OCI-LY1 (cell line): ENCODE results near the gene SH3RF3.

Experiments
- H2AFZ ChIP-seq: fragments of 200-600 bp; sonication (generic), shearing (Covaris generic); 2 replicates; pipeline ENCODE4 v1.6.0; 2014; ENCODE audit warnings: antibody characterized with exemption, mild to moderate bottlenecking, low read length
- H3F3A ChIP-seq: fragments of 200-600 bp; sonication (generic), shearing (Covaris generic); 2 replicates; pipeline ENCODE4 v1.6.0; 2014; ENCODE audit warnings: mild to moderate bottlenecking, antibody characterized with exemption, low read length, moderate library complexity; ENCODE audit not compliant: insufficient read depth
- H3K27ac ChIP-seq: fragments of 200-600 bp; sonication (generic); 2 replicates; pipeline ENCODE4 v1.5.1; 2014; ENCODE audit warnings: low read length, mixed run types, mild to moderate bottlenecking, low read depth; ENCODE audit not compliant: poor library complexity, severe bottlenecking
- H3K27me3 ChIP-seq: fragments of 200-600 bp; sonication (generic); 2 replicates; pipeline ENCODE4 v1.6.0; 2014; ENCODE audit warnings: antibody characterized with exemption, mild to moderate bottlenecking, low read length, moderate library complexity; ENCODE audit not compliant: insufficient read depth
- H3K36me3 ChIP-seq: fragments of 200-600 bp; sonication (generic); 2 replicates; pipeline ENCODE4 v1.6.1; 2014; ENCODE audit warnings: mild to moderate bottlenecking, antibody characterized with exemption, low read length, moderate library complexity, mixed read lengths; ENCODE audit not compliant: insufficient read depth
- H3K4me1 ChIP-seq: fragments of 200-600 bp; sonication (generic); 2 replicates; pipeline ENCODE4 v1.5.1; 2014; ENCODE audit warnings: mild to moderate bottlenecking, low read length, moderate library complexity; ENCODE audit not compliant: insufficient read depth, severe bottlenecking
- H3K4me2 ChIP-seq: fragments of 200-600 bp; sonication (generic), shearing (Covaris generic); 2 replicates; pipeline ENCODE4 v1.6.1; 2014; ENCODE audit warnings: low read length
- H3K4me3 ChIP-seq: fragments of 200-600 bp; sonication (generic); 2 replicates; pipeline ENCODE4 v1.5.1; 2014; ENCODE audit warnings: low read length, low read depth, mild to moderate bottlenecking, mixed read lengths; ENCODE audit not compliant: poor library complexity, severe bottlenecking
- H3K79me2 ChIP-seq: fragments of 200-600 bp; shearing (Covaris generic); 2 replicates; pipeline ENCODE4 v1.6.1; 2016; ENCODE audit warnings: mixed run types, low read length, mixed read lengths; ENCODE audit not compliant: insufficient read depth
- H3K9ac ChIP-seq: fragments of 200-600 bp; sonication (generic), shearing (Covaris generic); 2 replicates; pipeline ENCODE4 v1.6.1; 2014; ENCODE audit warnings: mild to moderate bottlenecking, low read length, mixed read lengths
- H3K9me2 ChIP-seq: fragments of 200-600 bp; sonication (generic), shearing (Covaris generic); 2 replicates; pipeline ENCODE4 v1.6.1; 2014; ENCODE audit warnings: low read depth, mild to moderate bottlenecking, low read length, mixed read lengths
- H3K9me3 ChIP-seq: fragments of 200-600 bp; shearing (Covaris generic); 2 replicates; pipeline ENCODE4 v1.6.1; 2014; ENCODE audit warnings: low read length, mixed read lengths
- H4K20me1 ChIP-seq: fragments of 200-600 bp; sonication (generic), shearing (Covaris generic); 2 replicates; pipeline ENCODE4 v1.6.0; 2016; ENCODE audit warnings: mild to moderate bottlenecking, low read length; ENCODE audit not compliant: insufficient read depth
- CTCF ChIP-seq: fragments of 200-600 bp; sonication (generic), shearing (Covaris generic); IDR thresholded peaks from 2 replicates; pipeline ENCODE4 v1.5.1; 2017; ENCODE audit warnings: mild to moderate bottlenecking, antibody characterized with exemption, low read length, moderate library complexity, mixed read lengths
- EZH2 ChIP-seq: fragments of 200-600 bp; sonication (generic), shearing (Covaris generic); IDR thresholded peaks from 2 replicates; pipeline ENCODE4 v1.8.0; 2017; ENCODE audit warnings: borderline replicate concordance, mixed run types, mild to moderate bottlenecking, antibody characterized with exemption, low read length, moderate library complexity, mixed read lengths

The SH3RF3 gene

DNA sequence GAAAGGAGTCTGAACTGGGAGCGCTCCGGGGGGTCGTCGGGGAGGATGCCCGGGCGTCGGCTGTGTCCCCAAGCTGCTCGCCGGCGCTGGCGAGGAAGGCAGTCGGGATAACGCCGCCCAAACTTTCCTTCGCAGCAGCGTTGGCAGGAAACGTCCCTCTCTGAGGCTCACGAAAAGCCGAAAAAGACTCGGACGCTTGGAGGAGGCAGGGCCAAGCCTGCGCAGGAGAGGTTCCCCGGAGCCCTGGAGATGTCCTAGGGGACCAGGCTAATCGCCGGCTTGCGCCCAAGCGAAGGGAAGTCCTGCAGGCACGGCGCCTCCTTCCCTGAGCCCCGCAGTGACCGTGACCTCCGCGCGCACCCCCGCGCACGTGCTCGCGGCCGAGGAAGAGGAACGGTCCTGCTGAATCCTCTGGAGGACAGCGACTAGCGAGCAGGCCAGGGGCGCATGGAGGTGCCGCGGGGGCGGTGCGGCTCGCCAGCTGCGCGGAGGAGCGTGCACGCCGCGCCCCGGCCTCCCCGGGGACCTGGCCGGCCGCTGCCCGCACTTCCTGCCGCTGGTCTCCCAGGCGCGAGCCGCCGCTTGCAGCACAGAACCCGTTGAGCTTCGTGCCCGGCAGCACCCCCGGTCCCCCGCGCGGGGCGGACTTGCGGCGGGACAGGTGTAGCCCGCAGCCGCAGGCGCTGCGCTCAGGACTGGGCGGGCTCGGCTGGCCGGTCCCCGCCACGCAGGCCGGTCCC lies at the start of gene SH3RF3:
TSS of gene SH3RF3 (plus strand) at position 590 of the 740 bp plus-strand sequence.
- Histone ChIP-seq H2AFZ (no peak within 1 kb of the TSS), H3K27ac (no peak within 1 kb of the TSS), H3F3A (no peaks in the 10 kb centered on the region), H3K4me3 (no peak within 1 kb of the TSS), H3K27me3 (no peaks in the 10 kb centered on the region), H4K20me1 (no peaks in the 10 kb centered on the region; the same call in 1 of the 2 replicates), H3K9ac (no peak within 1 kb of the TSS), H3K79me2 (no peaks in the 10 kb centered on the region), H3K4me2 (no peak within 1 kb of the TSS), H3K4me1 (no peaks in the 10 kb centered on the region), H3K36me3 (no peaks in the 10 kb centered on the region), H3K9me3 (no peaks in the 10 kb centered on the region), H3K9me2 (no peaks in the 10 kb centered on the region)
- TF ChIP-seq EZH2 = no peak
- no peak for TF ChIP-seq CTCF

DNA sequence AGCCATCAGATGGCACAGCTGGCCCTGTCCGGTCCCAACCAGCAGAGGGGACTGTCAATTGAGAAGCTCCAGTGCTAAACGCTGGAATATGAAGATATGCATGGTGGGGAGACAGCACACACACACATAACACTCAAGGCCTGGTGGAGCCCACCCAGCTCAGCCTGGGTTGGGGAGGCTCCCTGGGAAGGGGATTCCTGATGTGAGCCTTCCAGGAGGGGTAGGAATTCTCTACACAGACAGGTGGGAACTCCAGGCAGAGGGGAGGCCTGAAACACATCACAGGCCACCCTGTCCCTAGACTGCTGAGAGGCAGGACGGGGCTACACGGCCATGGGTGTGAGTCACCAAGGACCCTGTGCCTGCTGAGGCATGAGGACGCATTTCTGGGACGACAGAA lies 49.4 kb upstream of the SH3RF3 start:
- H3K36me3 ChIP-seq = no peaks in the 10 kb centered on the region
- no peak overlapping the region for H3K4me2 ChIP-seq
- no peaks in the 10 kb centered on the region for H3F3A ChIP-seq
- H3K9ac ChIP-seq = no peak overlapping the region
- H3K9me3 ChIP-seq = no peaks in the 10 kb centered on the region
- H3K27ac ChIP-seq = no peak overlapping the region
- no peaks in the 10 kb centered on the region for H3K4me1 ChIP-seq
- no peak overlapping the region for H3K4me3 ChIP-seq
- H2AFZ ChIP-seq = no peak overlapping the region
- H3K27me3 ChIP-seq = no peaks in the 10 kb centered on the region
- no peak for TF ChIP-seq EZH2
- TF ChIP-seq CTCF = no peak
- H3K9me2 ChIP-seq = no peaks in the 10 kb centered on the region
- H4K20me1 ChIP-seq = no peaks in the 10 kb centered on the region
- no peaks in the 10 kb centered on the region for H3K79me2 ChIP-seq

DNA sequence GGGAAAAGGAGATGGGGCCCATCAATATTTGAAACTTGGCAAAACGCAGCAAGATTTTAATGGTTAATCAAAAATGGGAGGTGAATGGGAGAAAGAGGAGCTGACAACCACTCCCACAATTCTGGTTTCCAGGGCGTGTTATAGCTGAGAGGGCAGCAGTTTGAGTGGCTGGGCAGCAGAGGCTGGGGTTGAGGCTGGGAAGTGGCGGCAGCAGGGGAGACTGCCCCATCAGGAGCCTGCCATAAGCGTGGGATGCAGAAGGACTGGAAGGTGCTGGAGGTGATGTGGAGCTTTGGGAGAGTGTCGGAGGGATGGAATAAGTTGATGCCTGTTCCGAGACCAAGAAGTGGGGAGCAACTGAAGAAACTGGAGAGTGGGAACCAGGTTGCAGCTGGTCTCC lies 48.9 kb upstream of the SH3RF3 start:
- Histone ChIP-seq H3K9ac (no peak overlapping the region), H3K27ac (no peak overlapping the region), H3K9me3 (no peaks in the 10 kb centered on the region), H2AFZ (no peak overlapping the region), H3K79me2 (no peaks in the 10 kb centered on the region), H3K4me1 (no peaks in the 10 kb centered on the region), H3K9me2 (no peaks in the 10 kb centered on the region), H3F3A (no peaks in the 10 kb centered on the region), H4K20me1 (no peaks in the 10 kb centered on the region), H3K27me3 (no peaks in the 10 kb centered on the region), H3K4me2 (no peak overlapping the region), H3K36me3 (no peaks in the 10 kb centered on the region), H3K4me3 (no peak overlapping the region)
- TF ChIP-seq EZH2 = no peak
- TF ChIP-seq CTCF = no peak
